ENCODE measurements around the gene LRRC45.
A peak's percentile ranks its signal among the peaks of the same experiment; 100 is the strongest.

LRRC45 gene

DNA sequence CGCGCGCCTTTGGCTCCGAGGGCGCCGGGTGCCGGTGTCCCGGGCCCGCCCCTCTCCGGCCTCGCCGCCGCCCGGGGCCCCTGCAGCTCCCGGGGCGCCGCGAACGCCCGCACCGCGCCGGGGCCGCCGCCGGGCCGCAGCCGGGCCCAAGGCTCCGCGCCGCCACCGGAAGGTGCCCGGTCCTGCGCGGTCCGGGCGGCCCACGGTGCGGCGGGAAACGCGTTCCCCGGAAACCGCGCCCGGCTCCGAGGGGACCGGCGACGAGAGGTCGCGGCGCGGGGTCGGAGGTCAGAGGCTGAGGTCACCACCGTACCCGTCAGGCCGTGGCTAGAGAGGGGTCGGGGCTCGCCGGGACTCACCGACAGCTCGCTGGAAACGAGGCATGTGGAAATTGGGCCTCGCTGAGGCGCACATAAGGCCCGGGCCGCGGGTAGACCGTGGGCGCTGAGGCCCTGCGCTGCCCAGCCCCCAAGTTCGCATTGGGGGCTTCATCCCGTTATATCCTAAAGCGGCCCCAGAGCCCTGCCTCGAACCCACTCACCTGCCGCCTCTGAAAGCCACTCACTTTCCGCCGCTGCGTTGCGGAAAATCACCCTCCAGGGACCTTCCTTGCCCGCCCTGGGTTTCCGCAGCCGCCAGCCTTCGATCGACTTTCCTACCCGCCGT lies 42.7 kb downstream of the LRRC45 start, which contains the start of gene DUS1L:
Gene DUS1L (minus strand): TSS at position 167 of the 666 bp plus-strand sequence. CDS start 745 bp downstream, outside the sequence.
- DNase-seq = peak; percentile 54

GRCh38 chr17:82070611-82071010 lies 47.5 kb downstream of the LRRC45 start:
- no peak for DNase-seq

DNA sequence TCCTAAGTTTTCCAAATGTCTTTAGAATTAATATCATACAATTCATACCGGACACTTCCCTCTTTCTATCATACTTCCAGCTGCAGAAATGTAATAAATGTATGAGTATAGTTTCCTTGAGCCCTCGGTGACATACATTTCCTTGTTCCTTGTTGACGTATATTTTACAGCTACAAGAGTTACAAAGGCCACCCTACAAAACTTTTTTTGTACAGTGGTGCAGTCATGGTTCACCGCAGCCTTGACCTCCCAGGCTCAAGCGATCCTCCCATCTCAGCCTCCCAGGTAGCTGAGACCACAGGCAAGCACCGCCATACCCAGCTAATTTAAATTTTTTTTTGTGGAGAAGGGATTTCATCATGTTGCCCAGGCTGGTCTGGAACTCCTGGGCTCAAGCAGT lies 49.7 kb downstream of the LRRC45 start:
- no peak for DNase-seq

GRCh38 chr17:82073446-82073845 lies 50.3 kb downstream of the LRRC45 start:
- DNase-seq = no peak

- no peak for DNase-seq
Measured at GRCh38 chr17:82076018-82076784, 53.1 kb downstream of the LRRC45 start.

DNA sequence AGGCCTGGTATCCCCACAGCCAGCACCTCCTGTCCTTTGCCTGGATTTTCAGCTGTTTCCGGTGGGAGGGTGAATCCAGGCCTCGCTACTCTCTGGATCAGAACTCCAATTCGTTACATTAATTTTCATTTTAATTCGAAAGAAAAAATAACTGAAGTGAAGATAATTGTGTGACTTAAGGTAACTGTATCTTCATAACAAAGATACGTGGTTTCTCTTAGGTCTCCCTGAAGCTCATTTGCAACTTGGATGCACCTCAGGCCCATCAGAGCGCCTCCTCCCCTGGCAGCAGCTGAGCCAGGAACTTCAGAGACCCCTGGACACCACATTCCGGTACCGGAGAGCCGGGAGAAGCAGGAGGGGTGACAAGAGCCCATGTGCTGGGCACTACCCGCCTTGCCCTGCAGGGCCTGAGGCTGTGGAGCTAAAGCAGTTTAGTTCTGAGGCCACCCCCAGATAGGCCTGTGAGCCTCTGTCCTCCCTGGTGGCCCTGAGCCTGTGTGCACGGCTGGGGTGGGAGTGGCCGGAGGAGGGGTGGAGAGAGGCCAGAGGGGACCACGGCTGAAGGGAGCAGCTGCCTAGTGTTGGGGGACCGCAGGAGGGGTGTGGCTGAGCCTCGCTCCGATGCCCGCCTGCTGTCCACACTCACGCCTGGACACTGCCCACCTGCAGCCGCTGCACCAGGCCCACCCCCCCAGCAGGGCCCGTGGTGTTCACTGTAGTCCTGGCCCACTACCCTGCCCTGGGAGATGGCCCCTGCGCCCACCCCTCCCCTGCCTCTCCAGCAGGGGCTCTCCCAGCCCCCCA lies 53.9 kb downstream of the LRRC45 start:
- DNase-seq = no peak

DNA sequence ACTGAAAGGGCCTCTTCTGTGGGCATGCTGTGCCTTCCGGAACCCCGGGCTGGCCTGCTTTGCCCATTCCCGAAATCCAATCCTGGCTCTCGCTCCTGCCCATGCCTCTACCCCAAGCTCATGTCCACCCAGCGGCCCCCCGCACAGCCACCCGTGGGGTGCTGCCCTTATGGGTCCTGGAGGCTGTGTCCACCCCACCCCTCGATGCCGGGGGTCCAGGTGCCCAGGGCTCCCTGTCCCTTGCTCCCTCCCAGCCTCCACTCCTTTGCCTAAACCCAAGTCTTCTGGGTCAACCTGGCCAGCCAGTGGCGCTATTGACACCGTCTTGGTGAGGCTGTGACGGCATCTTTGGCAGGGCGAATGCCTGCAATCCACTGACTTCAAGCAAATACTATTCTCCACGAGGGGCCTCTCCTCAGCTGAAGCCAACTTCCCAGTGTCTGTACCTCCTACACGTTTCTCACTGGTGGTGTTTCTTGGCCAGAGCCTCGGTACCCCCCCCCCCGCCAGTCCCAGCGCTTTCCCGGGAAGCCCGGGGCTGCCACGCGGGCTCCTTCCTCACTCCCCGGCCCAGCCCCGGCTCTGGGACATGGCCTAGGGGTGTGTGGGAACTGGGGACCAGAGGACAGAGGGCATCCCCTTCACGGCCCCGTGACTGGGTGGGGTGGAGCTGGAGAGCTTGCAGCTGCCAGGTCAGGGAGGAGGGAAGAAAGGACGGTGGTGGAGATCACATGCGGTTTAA lies 54.7 kb downstream of the LRRC45 start:
- DNase-seq = no peak

DNA sequence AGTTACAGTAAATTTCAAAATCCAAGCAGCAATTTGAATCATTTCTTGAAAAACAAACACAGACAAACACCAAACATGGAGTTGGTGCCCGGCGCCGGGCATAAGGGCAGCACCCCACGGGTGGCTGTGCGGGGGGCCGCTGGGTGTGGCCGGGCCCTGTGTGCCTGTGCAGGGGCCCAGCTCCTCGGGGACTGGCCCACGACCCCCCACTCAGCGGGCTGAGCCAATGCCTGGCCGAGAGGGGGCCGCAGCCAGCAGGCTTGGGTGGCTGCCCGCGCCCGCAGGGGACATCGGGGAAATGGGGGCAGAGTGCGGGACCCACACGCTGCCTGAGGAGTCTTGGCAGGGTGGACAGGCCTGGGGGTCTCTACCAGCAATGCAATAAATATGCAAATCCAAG lies 55.3 kb downstream of the LRRC45 start:
- no peak for DNase-seq

DNA sequence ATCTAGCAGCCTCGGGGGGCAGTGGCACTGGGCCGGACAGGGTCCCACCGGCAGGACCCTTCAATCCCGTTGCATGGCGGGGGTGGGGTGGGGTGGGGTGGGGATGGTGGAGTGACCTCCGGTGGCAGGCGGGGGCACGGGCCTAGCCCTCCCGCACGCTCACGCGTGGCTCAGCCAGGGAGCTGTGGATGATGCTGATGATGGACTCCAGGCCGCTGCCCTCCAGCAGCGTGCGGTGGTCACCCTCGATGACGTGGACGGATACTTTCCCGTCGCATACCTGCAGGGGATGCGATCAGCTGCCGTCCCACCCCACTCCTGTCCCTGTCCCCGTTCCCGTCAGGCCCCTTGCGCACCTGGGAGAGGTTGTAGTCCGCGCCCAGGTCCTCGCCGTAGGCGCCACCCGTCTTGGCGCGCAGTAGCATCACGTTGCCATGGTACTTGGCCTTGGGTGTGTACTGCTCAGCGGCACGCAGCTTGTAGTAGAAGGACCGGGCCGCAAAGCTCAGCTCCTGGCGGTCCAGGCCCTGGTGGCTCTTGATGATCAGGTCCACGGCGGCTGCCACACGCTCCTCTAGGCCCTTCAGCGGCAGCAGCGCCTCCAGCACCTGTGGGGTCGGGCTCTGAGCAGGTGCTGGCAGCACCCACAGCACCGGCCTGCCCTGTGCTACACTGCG lies 56.0 kb downstream of the LRRC45 start:
- no peak for DNase-seq

DNA sequence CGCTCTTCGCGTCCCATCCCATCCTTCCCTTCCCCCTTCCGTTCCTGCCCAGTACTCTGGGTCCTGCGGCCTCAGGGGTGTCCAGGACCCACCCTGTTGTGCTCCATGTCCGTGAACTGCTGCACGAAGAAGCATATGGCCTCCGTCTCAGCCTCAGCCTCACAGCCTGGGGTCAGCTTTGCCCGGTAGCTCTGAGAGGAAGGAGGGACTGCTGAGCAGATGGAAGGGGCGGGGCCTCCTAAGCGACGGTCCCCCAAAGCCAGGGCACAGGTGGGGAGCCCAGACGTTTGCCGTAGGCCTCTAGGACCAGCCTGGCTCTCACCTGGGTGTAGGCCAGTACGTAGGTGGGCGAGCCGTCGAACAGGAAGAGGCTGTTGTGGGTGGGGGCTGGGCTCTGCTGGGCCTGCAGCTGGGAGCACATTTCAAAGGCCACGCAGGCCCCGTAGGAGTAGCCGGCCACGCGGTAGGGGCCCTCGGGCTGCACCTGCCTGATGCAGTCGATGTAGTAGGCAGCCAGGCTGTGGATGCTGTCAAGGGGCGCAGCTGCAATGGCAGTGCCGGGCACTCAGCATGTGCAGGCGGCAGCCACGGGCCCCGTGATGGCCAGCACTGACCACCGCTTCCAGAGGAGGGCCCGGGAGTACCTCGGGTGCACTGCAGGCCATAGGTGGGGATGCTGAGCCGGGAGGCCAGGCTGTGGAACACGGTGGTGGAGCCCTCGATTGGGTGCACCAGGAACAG lies 57.1 kb downstream of the LRRC45 start:
- DNase-seq = no peak

All from CD4-positive, alpha-beta T cell treated with Interleukin-4 for 4 hours (primary cell).